WTC11 (cell line): ENCODE results near the gene ARHGAP18. TPM values are rescaled to one million over a fixed set of nuclear protein-coding genes. Genes with fewer than 3 reads are reported as not detected.

Experiments used
- ATAC-seq: fragments of 200-7000 bp; cut with Tn5 transposase; 2 replicates; pipeline ENCODE4 v1.10.0; 2021; ENCODE audit warnings: mild to moderate bottlenecking, moderate library complexity
- CTCF ChIA-PET: fragments of 300-600 bp; sonication (Branson Sonifier 250); formaldehyde crosslinking; loops from one replicate; lab custom pipeline; 2021; ENCODE audit warnings: antibody characterized with exemption; lab: Charles Lee
- POLR2A ChIA-PET: fragments of 350-600 bp; sonication (Branson Sonifier 250); formaldehyde crosslinking; loops from one replicate; lab custom pipeline; 2021; ENCODE audit warnings: antibody characterized with exemption; lab: Charles Lee
- DNase-seq: peaks from one replicate; pipeline ENCODE4 v3.0.0; 2021; ENCODE audit warnings: low spot score
- H3K27ac Mint-ChIP-seq: 2 replicates; pipeline ENCODE4 v1.8.0; 2021; ENCODE audit warnings: mixed read lengths
- H3K27me3 Mint-ChIP-seq: 2 replicates; pipeline ENCODE4 v1.8.0; 2021; ENCODE audit warnings: low read depth, mild to moderate bottlenecking, moderate library complexity, mixed read lengths
- H3K36me3 Mint-ChIP-seq: 2 replicates; pipeline ENCODE4 v1.8.0; 2021; ENCODE audit warnings: mixed read lengths
- H3K4me1 Mint-ChIP-seq: 2 replicates; pipeline ENCODE4 v1.8.0; 2022; ENCODE audit warnings: mixed read lengths
- H3K4me3 Mint-ChIP-seq: 2 replicates; pipeline ENCODE4 v1.8.0; 2021; ENCODE audit warnings: mild to moderate bottlenecking, moderate library complexity, mixed read lengths
- H3K9me3 Mint-ChIP-seq: 2 replicates; pipeline ENCODE4 v1.8.0; 2021; ENCODE audit warnings: mixed read lengths
- CREB1 ChIP-seq: sonication (generic); formaldehyde crosslinking; IDR thresholded peaks from 2 replicates; pipeline ENCODE4 v1.8.0; 2023; ENCODE audit warnings: mild to moderate bottlenecking, missing genetic modification reagents
- CREM ChIP-seq: sonication (generic); formaldehyde crosslinking; IDR thresholded peaks from 2 replicates; pipeline ENCODE4 v1.8.1; 2022; ENCODE audit warnings: mild to moderate bottlenecking, missing genetic modification reagents, moderate library complexity
- IRF2 ChIP-seq: sonication (generic); formaldehyde crosslinking; IDR thresholded peaks from 2 replicates; pipeline ENCODE4 v1.8.0; 2022; ENCODE audit warnings: low read depth, missing genetic modification reagents, borderline replicate concordance
- JAZF1 ChIP-seq: fragments of 250-450 bp; sonication (Bioruptor Pico); IDR thresholded peaks from 2 replicates; pipeline ENCODE4 v1.9.0; 2021; ENCODE audit warnings: moderate library complexity, mild to moderate bottlenecking, inconsistent platforms
- KAT7 ChIP-seq: sonication (generic); formaldehyde crosslinking; IDR thresholded peaks from 2 replicates; pipeline ENCODE4 v1.8.1; 2023; ENCODE audit warnings: missing genetic modification reagents, mild to moderate bottlenecking, borderline replicate concordance
- NFYB ChIP-seq: sonication (generic); formaldehyde crosslinking; conservative IDR thresholded peaks from 2 replicates; pipeline ENCODE4 v1.8.0; 2022; ENCODE audit warnings: low read depth, missing genetic modification reagents
- RORB ChIP-seq: fragments of 250-450 bp; sonication (Bioruptor Pico); IDR thresholded peaks from 2 replicates; pipeline ENCODE4 v1.9.0; 2021; ENCODE audit warnings: mild to moderate bottlenecking
- ZBTB21 ChIP-seq: sonication (generic); formaldehyde crosslinking; IDR thresholded peaks from 2 replicates; pipeline ENCODE4 v1.8.1; 2023; ENCODE audit warnings: mild to moderate bottlenecking, missing genetic modification reagents, borderline replicate concordance
- ZNF121 ChIP-seq: sonication (generic); formaldehyde crosslinking; IDR thresholded peaks from 2 replicates; pipeline ENCODE4 v1.8.0; 2023; ENCODE audit warnings: missing genetic modification reagents
- ZNF219 ChIP-seq: sonication (generic); formaldehyde crosslinking; IDR thresholded peaks from 2 replicates; pipeline ENCODE4 v1.8.0; 2023; ENCODE audit warnings: missing genetic modification reagents, mild to moderate bottlenecking, borderline replicate concordance
- total RNA-seq: library from RNA; stranded (reverse); gene quantifications from 3 replicates; pipeline ENCODE4 v1.2.3, GENCODE V29; 2021
- TF ChIP-seq, protein P1 (sequence below): fragments of 200-600 bp; IDR thresholded peaks from 2 replicates; pipeline ENCODE4 v1.8.0; 2022; ENCODE audit warnings: antibody characterized with exemption
- TF ChIP-seq, protein P2 (sequence below): sonication (generic); formaldehyde crosslinking; IDR thresholded peaks from 2 replicates; pipeline ENCODE4 v1.8.0; 2023; ENCODE audit warnings: missing genetic modification reagents, mild to moderate bottlenecking, borderline replicate concordance
- TF ChIP-seq, protein P3 (sequence below): sonication (generic); formaldehyde crosslinking; IDR thresholded peaks from 2 replicates; pipeline ENCODE4 v1.8.1; 2022; ENCODE audit warnings: mild to moderate bottlenecking, missing genetic modification reagents, moderate library complexity, borderline replicate concordance
- TF ChIP-seq, protein P4 (sequence below): sonication (generic); formaldehyde crosslinking; IDR thresholded peaks from 2 replicates; pipeline ENCODE4 v1.8.1; 2022; ENCODE audit warnings: mild to moderate bottlenecking, moderate library complexity, missing genetic modification reagents
- TF ChIP-seq, protein P5 (sequence below): fragments of 250-450 bp; sonication (Bioruptor Pico); IDR thresholded peaks from 2 replicates; pipeline ENCODE4 v1.9.0; 2021; ENCODE audit warnings: mild to moderate bottlenecking
- TF ChIP-seq, protein P6 (sequence below): sonication (generic); formaldehyde crosslinking; IDR thresholded peaks from 2 replicates; pipeline ENCODE4 v1.8.0; 2022; ENCODE audit warnings: missing genetic modification reagents

ARHGAP18 gene
- total RNA-seq, 1 experiment from 2014 or later, result 4.6 TPM

DNA sequence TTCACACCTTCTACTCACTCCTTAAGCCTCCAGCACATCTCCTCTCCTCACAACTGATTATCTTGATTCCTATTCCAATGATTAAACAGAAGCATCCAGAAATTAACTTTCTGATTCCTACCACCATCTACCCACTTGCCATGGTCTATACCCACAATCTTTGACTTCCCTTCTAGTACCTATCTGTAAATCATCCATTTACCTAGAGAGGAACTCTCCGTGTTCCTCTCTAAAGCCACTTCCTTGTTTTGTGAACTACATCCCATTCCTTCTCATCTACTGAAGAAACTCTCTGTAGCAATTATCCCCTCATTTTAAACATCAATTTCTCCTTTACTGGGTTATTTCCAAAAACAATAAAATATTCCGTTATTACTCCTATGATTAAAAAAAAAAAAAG, 167.3 kb downstream of the ARHGAP18 start:
- H3K27ac Mint-ChIP-seq, result no peak overlapping the region
- no peak overlapping the region for H3K4me3 Mint-ChIP-seq
- H3K9me3 Mint-ChIP-seq, result peaks cover 7% of the 10 kb centered on the region; the same call in 1 of the 2 replicates

More for the DNA sequence above, 167.3 kb downstream of the ARHGAP18 start:
- no peaks in the 10 kb centered on the region for H3K27me3 Mint-ChIP-seq
- ChIA-PET POLR2A (no interaction called here), CTCF (no interaction called here)
- H3K4me1 Mint-ChIP-seq, result no peaks in the 10 kb centered on the region
- DNase-seq (no peak), ATAC-seq (no peak)
- TF ChIP-seq ZNF219 (CRISPR knock-in tag) (no peak), CREB1 (no peak), NFYB (no peak), ZBTB21 (CRISPR knock-in tag) (no peak), IRF2 (no peak), JAZF1 (CRISPR knock-in tag) (no peak), RORB (no peak), KAT7 (CRISPR knock-in tag) (no peak), ZNF121 (CRISPR knock-in tag) (no peak), CREM (CRISPR knock-in tag) (no peak)
- TF ChIP-seq, protein P1, sequence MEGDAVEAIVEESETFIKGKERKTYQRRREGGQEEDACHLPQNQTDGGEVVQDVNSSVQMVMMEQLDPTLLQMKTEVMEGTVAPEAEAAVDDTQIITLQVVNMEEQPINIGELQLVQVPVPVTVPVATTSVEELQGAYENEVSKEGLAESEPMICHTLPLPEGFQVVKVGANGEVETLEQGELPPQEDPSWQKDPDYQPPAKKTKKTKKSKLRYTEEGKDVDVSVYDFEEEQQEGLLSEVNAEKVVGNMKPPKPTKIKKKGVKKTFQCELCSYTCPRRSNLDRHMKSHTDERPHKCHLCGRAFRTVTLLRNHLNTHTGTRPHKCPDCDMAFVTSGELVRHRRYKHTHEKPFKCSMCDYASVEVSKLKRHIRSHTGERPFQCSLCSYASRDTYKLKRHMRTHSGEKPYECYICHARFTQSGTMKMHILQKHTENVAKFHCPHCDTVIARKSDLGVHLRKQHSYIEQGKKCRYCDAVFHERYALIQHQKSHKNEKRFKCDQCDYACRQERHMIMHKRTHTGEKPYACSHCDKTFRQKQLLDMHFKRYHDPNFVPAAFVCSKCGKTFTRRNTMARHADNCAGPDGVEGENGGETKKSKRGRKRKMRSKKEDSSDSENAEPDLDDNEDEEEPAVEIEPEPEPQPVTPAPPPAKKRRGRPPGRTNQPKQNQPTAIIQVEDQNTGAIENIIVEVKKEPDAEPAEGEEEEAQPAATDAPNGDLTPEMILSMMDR, result no peak
- TF ChIP-seq, protein P2, sequence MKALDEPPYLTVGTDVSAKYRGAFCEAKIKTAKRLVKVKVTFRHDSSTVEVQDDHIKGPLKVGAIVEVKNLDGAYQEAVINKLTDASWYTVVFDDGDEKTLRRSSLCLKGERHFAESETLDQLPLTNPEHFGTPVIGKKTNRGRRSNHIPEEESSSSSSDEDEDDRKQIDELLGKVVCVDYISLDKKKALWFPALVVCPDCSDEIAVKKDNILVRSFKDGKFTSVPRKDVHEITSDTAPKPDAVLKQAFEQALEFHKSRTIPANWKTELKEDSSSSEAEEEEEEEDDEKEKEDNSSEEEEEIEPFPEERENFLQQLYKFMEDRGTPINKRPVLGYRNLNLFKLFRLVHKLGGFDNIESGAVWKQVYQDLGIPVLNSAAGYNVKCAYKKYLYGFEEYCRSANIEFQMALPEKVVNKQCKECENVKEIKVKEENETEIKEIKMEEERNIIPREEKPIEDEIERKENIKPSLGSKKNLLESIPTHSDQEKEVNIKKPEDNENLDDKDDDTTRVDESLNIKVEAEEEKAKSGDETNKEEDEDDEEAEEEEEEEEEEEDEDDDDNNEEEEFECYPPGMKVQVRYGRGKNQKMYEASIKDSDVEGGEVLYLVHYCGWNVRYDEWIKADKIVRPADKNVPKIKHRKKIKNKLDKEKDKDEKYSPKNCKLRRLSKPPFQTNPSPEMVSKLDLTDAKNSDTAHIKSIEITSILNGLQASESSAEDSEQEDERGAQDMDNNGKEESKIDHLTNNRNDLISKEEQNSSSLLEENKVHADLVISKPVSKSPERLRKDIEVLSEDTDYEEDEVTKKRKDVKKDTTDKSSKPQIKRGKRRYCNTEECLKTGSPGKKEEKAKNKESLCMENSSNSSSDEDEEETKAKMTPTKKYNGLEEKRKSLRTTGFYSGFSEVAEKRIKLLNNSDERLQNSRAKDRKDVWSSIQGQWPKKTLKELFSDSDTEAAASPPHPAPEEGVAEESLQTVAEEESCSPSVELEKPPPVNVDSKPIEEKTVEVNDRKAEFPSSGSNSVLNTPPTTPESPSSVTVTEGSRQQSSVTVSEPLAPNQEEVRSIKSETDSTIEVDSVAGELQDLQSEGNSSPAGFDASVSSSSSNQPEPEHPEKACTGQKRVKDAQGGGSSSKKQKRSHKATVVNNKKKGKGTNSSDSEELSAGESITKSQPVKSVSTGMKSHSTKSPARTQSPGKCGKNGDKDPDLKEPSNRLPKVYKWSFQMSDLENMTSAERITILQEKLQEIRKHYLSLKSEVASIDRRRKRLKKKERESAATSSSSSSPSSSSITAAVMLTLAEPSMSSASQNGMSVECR, result no peak
- TF ChIP-seq, protein P3, sequence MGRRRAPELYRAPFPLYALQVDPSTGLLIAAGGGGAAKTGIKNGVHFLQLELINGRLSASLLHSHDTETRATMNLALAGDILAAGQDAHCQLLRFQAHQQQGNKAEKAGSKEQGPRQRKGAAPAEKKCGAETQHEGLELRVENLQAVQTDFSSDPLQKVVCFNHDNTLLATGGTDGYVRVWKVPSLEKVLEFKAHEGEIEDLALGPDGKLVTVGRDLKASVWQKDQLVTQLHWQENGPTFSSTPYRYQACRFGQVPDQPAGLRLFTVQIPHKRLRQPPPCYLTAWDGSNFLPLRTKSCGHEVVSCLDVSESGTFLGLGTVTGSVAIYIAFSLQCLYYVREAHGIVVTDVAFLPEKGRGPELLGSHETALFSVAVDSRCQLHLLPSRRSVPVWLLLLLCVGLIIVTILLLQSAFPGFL, result no peak
- TF ChIP-seq, protein P4, sequence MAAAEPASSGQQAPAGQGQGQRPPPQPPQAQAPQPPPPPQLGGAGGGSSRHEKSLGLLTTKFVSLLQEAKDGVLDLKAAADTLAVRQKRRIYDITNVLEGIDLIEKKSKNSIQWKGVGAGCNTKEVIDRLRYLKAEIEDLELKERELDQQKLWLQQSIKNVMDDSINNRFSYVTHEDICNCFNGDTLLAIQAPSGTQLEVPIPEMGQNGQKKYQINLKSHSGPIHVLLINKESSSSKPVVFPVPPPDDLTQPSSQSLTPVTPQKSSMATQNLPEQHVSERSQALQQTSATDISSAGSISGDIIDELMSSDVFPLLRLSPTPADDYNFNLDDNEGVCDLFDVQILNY (CRISPR knock-in tag), result no peak
- TF ChIP-seq, protein P5, sequence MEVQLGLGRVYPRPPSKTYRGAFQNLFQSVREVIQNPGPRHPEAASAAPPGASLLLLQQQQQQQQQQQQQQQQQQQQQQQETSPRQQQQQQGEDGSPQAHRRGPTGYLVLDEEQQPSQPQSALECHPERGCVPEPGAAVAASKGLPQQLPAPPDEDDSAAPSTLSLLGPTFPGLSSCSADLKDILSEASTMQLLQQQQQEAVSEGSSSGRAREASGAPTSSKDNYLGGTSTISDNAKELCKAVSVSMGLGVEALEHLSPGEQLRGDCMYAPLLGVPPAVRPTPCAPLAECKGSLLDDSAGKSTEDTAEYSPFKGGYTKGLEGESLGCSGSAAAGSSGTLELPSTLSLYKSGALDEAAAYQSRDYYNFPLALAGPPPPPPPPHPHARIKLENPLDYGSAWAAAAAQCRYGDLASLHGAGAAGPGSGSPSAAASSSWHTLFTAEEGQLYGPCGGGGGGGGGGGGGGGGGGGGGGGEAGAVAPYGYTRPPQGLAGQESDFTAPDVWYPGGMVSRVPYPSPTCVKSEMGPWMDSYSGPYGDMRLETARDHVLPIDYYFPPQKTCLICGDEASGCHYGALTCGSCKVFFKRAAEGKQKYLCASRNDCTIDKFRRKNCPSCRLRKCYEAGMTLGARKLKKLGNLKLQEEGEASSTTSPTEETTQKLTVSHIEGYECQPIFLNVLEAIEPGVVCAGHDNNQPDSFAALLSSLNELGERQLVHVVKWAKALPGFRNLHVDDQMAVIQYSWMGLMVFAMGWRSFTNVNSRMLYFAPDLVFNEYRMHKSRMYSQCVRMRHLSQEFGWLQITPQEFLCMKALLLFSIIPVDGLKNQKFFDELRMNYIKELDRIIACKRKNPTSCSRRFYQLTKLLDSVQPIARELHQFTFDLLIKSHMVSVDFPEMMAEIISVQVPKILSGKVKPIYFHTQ (CRISPR knock-in tag), result no peak
- TF ChIP-seq, protein P6, sequence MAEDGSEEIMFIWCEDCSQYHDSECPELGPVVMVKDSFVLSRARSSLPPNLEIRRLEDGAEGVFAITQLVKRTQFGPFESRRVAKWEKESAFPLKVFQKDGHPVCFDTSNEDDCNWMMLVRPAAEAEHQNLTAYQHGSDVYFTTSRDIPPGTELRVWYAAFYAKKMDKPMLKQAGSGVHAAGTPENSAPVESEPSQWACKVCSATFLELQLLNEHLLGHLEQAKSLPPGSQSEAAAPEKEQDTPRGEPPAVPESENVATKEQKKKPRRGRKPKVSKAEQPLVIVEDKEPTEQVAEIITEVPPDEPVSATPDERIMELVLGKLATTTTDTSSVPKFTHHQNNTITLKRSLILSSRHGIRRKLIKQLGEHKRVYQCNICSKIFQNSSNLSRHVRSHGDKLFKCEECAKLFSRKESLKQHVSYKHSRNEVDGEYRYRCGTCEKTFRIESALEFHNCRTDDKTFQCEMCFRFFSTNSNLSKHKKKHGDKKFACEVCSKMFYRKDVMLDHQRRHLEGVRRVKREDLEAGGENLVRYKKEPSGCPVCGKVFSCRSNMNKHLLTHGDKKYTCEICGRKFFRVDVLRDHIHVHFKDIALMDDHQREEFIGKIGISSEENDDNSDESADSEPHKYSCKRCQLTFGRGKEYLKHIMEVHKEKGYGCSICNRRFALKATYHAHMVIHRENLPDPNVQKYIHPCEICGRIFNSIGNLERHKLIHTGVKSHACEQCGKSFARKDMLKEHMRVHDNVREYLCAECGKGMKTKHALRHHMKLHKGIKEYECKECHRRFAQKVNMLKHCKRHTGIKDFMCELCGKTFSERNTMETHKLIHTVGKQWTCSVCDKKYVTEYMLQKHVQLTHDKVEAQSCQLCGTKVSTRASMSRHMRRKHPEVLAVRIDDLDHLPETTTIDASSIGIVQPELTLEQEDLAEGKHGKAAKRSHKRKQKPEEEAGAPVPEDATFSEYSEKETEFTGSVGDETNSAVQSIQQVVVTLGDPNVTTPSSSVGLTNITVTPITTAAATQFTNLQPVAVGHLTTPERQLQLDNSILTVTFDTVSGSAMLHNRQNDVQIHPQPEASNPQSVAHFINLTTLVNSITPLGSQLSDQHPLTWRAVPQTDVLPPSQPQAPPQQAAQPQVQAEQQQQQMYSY (CRISPR knock-in tag), result no peak; the same call in 1 of the 2 replicates
- no peaks in the 10 kb centered on the region for H3K36me3 Mint-ChIP-seq
